Hematopoietic multipotent progenitor cell treated with erythropoietin and hydrocortisone succinate and interleukin-3 and kit ligand, for 4 days (in vitro differentiated cells): ENCODE results near the gene WDR43.

Source experiments
- DNase-seq: peaks from one replicate; pipeline ENCODE4 v3.0.0-alpha.2; 2015

WDR43 gene

GRCh38 chr2:28915939-28916338 lies 21.5 kb downstream of the WDR43 start:
- peak; percentile 65 for DNase-seq

- DNase-seq = no peak
Observed at GRCh38 chr2:28926847-28927246, 32.4 kb downstream of the WDR43 start.

- no peak for DNase-seq
Observed at GRCh38 chr2:28927469-28927868, 33.0 kb downstream of the WDR43 start.

- DNase-seq = no peak
Observed at GRCh38 chr2:28927878-28928277, 33.4 kb downstream of the WDR43 start.

- no peak for DNase-seq
Observed at GRCh38 chr2:28929581-28929980, 35.1 kb downstream of the WDR43 start.

GRCh38 chr2:28930205-28930604 lies 35.7 kb downstream of the WDR43 start:
- no peak for DNase-seq

GRCh38 chr2:28934769-28935168 lies 40.3 kb downstream of the WDR43 start:
- DNase-seq = no peak

- no peak for DNase-seq
Observed at GRCh38 chr2:28941008-28941407, 46.5 kb downstream of the WDR43 start.

- DNase-seq = no peak
Observed at GRCh38 chr2:28944535-28945248, 50.2 kb downstream of the WDR43 start.

- no peak for DNase-seq
Observed at GRCh38 chr2:28948160-28948559, 53.7 kb downstream of the WDR43 start.

- DNase-seq = no peak
Observed at GRCh38 chr2:28949190-28949589, 54.7 kb downstream of the WDR43 start.

GRCh38 chr2:28949617-28950305 lies 55.3 kb downstream of the WDR43 start:
- peak; percentile 28 for DNase-seq

GRCh38 chr2:28950941-28951630 lies 56.6 kb downstream of the WDR43 start:
- peak; percentile 56 for DNase-seq

GRCh38 chr2:28951910-28952835 lies 57.7 kb downstream of the WDR43 start:
- DNase-seq = peak; percentile 61

GRCh38 chr2:28952836-28953211 lies 58.4 kb downstream of the WDR43 start:
- DNase-seq = peak; percentile 96

- DNase-seq = no peak
Observed at GRCh38 chr2:28955467-28955866, 61.0 kb downstream of the WDR43 start.

- DNase-seq = peak; percentile 81
Observed at GRCh38 chr2:28956415-28956826, 62.0 kb downstream of the WDR43 start.

GRCh38 chr2:28956890-28957289 lies 62.4 kb downstream of the WDR43 start:
- no peak for DNase-seq

- DNase-seq = peak; percentile 87
Observed at GRCh38 chr2:28958689-28959088, 64.2 kb downstream of the WDR43 start.

- no peak for DNase-seq
Observed at GRCh38 chr2:28960401-28960800, 65.9 kb downstream of the WDR43 start.

GRCh38 chr2:28962505-28962904 lies 68.0 kb downstream of the WDR43 start:
- no peak for DNase-seq

- DNase-seq = no peak
Observed at GRCh38 chr2:28970464-28971160, 76.1 kb downstream of the WDR43 start.
